Islet precursor cell (in vitro differentiated cells): ENCODE measurements around the gene VASN.
A peak's percentile ranks its signal among the peaks of the same experiment; 100 is the strongest.
"Not testable (repeated sequence)": the region's sequence is repeated elsewhere in the genome, so short reads cannot be mapped to it uniquely, and the experiment has no call there.

Experiments used
- DNase-seq: peaks from one replicate; pipeline ENCODE4 v3.0.0-alpha.2; 2018

The VASN gene

DNA sequence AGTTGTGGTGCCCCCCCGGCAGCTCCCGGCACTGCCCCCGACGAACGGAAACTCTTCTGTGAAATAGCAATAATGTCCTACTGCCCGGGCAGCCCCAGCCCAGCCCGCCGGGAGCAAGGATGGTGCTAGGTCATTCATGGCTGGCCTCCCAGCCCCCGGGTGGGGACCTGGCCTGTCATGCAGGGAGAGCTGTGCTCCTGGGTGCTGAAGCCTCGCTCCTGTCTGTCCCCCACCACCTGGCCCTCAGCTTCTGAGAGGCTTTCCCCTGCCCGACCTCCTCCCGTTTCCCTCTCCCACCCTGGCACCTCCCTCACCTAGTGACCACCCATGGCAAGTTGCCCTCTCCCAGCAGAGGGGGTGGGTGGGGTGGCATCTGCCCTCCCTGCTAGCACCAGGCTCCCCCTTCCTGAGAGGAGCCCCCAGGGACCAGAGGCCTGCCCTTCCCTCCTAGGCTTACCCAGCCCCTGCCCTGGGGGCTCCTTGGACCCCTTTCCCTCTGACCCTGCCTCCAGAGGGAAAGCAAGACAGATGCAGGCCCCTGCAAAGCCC lies 34.0 kb upstream of the VASN start:
- DNase-seq: no peak

DNA sequence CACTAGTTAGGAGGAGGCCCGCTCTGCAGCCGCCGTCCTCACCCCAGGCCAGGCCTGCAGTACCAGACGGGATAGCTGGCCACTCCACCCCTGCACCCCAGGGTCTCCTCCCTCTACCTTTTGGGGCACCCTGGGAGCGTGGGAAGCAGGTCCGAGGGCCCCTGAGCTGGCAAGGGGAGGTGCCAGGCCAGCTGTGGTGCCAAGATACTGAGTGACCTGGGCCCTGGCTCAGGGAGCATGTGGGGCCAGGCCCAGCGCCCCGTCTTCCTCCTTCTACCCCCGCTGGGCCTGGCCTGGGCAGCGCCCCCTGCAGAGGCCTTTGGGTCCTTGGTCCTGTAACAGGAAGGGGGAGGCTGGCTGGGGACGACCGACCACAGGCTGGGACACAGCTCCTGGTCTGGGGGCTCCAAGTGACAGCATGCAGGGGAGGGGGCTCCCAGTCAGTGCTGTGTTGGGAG lies 33.5 kb upstream of the VASN start:
- no peak for DNase-seq

DNA sequence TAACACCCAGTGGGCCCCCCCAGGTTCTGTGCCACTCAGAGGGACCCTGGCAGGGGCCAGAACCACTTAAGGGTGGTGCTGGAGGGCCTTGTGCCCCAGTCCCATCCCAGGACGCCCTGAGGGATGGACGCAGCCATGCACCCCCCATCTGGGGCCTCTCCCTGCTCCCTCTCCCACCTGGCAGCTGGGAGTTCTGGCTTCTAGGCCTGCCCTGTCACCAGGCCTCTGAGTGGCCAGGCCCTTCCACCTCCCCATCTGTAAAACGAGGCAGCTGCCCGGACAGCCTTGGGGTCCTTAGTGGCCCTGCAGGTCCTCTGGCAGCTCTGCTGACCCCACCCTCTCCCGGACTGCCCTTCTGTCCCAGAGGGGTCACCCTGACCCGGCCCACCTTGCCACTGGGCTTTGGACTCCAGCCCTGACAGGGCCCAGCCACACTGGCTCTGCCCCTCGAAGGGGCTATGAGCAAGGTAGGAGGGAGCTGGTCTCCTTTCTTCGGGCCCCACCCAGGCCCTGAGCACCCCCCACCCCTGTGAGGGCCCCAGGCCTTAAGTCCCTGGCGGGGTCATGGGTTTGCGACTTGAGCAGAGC lies 32.8 kb upstream of the VASN start:
- no peak for DNase-seq

DNA sequence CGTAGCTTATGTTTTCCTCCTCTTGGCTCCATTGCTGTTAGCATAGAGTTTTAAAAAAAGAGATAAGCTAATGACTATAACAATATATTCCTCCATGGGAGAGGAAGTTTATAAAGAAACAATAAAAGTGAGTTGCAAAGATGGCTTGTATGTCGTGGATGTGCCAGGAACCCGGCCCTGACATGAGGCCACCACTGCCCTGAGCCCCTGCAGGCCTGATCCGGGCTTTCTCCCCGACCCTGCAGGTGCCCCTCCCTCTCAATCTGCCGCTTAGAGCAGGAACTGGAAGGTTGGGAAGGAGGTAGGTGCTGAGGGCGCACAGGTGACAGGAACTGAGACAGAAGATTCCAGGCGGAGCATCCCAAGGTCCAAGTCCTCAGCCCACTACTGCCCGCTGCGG lies 32.2 kb upstream of the VASN start:
- no peak for DNase-seq

DNA sequence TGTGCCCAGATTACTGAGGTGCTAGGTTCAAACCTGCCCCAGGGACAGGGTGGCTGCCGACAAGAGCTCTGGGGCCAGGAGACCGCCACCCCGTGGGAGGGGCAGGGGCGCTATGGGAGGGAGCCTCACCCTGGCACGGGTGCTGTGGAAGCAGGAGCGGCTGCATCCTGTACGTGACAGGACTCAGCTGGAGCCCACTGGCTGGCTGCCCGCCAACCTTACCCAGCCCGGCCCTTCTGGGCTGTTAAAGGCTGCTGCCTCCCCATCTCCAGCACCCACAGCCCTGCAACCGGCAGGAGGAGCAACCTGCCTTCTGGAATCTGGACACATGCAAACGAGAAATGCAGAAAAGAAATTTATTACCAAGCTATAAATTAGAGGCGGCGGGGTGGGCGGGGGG lies 31.7 kb upstream of the VASN start:
- no peak for DNase-seq

DNA sequence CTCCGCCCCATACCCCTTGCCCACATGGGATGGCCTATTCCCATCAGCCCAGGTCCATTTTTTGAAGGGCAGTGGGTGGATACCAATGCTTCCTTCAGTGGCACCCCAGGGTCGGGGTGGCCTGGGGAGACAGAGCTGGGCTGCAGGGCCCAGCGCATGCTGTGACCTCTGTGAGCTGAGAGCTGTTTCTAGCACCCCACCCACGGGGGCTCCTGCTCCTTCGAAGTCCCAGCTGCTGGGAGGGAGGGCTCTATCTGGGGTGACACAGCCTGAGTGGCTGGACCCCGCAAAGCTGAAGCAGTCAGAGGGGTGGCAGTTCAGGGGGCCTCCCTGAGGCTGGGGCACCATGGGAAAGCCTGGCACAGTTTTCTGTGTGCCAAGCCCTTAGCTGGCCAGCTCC lies 31.2 kb upstream of the VASN start:
- no peak for DNase-seq

DNA sequence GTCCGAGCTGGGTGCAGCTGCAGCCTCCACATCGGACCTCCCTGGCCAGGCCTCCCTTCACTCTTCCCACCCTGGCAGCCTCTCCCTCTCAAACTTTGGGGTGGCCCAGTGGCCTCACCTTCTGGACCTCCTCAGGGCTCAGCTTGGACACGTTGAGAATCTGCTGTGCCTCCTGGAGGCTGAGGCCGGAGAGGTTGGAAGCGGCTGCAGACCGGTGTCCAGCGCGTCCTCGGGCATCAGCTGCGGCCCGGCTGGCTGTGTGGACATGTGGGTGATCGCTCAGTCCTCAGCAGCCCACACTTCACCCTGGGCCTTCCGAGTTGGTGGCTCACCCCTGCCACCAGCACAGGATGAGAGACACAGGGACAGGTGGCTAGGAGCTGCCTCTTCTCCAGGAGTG lies 30.4 kb upstream of the VASN start:
- no peak for DNase-seq

DNA sequence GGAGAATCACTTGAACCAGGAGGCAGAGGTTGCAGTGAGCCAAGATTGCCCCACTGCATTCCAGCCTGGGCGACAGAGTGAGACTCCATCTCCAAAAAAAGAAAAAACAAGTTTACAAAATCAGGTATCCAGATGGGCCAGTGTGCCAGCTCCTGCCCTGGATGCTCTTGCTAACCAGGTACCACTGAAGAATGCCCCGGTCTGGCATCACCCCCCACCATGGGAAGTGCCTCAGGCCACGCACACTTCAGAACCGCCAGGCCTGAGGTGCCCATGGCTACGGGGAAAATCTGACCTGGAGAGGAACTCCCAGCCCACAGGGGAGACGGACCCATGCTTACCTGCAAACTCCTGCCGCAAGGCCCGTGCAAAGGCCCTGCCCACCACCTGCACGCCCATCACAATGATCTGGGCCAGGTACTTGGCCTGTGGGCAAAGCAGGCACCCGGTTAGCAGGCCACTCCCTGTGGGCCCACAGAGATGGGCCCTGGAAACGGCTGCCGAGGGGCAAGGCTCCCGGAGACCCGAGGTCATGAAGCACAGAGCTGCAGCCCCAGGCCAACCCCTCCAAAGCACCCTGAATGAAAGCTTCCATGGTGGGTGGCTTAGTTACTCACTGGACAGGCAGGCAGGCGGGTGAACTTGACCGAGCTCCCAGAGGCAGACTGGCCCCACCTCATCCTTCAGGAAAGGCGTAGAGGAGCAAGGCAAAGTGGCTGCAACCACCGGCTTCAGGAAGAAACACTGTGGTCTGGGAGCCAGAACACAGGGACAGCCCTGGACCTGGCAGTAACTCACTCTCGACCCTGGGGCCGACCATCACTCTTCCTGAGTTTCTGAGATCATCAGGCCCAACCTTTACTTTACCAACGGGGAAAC lies 28.5 kb upstream of the VASN start:
- no peak for DNase-seq

DNA sequence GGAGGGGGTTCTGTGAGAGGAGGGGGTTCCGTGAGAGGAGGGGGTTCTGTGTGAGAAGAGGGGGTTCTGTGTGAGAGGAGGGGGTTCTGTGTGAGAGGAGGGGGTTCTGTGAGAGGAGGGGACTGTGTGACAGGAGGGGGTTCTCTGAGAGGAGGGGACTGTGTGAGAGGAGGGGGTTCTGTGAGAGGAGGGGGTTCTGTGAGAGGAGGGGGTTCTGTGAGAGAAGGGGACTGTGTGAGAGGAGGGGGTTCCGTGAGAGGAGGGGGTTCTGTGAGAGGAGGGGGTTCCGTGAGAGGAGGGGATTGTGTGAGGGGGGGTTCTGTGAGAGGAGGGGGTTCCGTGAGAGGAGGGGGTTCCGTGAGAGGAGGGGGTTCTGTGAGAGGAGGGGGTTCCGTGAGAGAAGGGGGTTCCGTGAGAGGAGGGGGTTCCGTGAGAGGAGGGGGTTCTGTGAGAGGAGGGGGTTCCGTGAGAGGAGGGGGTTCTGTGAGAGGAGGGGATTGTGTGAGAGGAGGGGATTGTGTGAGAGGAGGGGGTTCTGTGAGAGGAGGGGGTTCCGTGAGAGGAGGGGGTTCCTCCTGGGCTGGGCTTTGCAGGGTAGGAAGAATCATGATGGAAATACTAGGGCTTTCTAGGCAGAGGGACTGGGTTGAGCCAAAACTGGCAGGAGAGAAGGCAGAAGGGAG lies 27.2 kb upstream of the VASN start:
- not testable (repeated sequence) for DNase-seq

DNA sequence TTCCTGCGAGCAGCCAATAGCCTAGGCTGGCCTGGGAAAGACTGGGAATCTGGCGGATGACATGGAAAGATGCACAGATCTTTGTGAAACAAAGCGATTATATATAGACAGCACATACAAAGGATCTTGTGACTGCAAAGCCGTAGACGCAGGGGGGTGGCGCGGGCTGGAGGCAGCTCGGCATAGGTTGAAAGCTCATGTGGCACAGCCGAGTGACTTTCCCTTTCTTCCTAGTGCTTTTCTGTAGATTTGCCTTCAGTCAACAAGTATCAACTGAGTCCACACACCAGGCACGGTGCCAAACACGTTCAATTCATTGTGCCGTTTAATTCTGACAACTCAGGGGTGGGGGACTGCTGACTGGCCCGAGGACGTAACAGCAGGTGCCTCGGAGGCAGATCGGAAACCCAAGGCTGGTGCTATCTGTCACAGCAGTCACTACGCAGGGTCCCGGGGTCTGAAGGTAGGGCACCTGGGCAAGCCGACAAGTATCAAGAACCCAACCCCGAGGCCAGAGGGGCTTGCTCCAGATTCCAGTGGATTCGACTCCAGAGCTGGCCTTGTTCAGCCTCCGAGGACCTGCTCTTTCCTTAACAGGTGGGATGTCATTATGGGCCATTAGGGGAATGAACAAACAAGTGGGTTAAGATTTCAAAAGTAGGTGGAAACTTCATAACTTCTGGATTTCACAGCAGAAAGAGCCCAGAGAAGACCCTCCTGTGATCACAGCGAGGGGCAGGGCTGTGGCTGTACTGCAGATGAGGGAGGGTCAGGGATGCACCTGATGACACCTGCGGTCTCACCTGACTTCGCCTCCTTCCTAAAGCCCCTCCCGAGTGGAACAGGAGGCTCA lies 26.4 kb upstream of the VASN start:
- DNase-seq: no peak

DNA sequence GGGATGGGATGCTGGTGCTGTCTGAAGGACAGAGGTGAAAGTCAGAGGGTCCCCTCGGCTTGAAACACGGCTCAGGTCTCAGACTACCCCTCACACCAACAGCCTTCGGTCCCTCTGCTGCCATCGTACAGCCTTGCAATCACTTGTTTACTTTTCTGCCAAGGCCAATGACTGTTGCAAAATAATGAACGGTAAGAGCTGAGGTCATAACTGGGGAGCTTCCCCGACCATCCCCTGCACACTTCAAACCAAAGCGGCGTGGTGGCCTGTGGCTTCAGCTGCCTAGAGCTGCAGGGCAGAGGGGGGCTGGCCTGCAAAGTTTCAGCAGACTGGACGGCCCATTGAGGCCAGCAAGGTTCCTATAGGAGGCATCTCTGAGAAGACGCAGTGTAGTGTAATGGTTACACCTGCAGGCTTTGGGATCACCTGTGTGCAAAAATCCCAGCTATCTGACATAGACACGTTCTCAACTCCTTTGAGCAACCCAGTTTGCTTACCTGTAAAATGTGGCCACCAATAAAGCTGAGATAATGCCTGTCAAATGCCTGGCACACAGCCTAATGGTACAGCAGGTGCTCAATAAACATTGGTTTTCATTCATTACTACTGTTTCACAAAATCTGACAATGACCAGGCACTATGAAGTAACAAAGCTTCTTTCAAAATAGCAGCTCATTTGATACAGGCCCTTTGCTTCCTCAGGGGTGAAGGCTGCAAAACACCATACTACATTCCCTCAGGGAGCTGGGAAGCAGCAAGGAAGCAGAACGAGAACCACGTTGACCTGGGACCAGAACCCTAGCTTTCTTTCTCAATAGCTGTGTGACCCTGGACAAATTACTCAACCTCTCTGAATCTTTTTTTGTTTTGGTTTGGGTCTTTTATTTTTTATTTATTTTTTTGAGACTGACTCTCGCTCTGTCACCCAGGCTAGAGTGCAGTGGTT lies 25.5 kb upstream of the VASN start:
- DNase-seq: no peak

DNA sequence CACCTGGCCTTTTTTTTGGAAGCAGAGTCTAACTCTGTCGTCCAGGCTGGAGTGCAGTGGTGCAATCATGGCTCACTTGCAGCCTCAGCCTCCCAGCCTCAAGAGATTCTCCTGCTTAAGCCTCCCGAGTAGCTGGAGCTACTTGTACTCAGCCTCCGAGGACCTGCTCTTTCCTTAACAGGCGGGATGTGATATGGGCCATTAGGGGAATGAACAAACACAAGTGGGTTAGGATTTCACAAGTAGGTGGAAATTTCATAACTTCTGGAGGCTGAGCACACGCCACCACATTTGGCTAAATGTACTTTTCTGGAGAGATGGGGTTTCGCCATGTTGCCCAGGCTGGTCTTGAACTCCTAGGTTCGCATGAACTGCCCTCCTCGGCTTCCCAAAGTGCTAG lies 24.6 kb upstream of the VASN start:
- no peak for DNase-seq

DNA sequence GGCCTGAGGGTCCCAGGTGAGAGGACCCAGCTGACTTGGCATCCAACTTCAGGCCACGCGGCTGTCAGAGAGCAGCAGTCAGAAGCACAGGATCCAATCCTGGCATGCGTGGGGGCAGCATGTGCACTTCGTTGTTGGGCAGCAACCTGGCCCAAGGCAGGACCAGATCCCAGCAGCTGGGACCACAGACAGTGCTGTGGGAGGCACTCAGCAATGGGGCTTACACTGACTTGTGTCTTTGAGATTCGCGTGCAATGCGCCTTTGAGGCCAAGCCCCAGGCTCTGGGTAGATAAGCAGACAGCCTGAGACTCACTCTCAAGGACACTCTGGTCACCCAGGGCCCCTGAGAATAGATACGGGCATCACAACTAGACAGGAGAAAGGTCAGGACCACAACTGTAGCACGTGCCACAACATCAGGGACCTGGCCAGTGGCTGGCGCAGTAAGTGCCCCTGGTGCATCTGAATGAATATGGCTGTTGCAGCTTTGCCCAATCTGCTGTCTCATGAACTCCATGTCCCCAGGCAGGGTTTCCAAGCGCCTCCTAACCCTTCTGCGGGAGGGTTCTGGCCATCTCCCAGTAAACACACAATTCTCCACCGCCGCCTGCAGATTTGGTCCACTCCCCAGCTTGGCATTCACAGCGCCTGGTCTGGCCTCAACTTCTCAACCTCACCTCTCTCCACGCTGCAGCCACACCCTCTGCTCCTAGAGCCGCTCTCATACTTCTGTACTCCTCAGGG lies 23.7 kb upstream of the VASN start:
- no peak for DNase-seq

DNA sequence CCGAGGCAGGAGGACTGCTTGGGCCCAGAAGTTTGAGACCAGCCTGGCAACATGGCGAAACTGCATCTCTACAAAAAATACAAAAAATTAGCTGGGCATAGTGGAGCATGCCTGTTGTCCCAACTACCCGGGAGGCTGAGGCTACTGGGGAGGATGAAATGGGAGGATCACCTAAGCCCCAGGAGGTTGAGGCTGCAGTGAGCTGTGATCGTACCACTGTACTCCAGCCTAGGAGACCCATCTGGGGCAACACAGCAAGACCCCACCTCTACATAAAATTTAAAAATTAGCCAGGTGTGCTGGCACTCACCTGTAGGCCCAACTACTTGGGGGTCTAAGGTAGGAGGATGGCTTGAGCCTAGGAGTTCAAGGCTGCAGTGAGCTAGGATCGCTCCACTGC lies 22.3 kb upstream of the VASN start:
- no peak for DNase-seq

DNA sequence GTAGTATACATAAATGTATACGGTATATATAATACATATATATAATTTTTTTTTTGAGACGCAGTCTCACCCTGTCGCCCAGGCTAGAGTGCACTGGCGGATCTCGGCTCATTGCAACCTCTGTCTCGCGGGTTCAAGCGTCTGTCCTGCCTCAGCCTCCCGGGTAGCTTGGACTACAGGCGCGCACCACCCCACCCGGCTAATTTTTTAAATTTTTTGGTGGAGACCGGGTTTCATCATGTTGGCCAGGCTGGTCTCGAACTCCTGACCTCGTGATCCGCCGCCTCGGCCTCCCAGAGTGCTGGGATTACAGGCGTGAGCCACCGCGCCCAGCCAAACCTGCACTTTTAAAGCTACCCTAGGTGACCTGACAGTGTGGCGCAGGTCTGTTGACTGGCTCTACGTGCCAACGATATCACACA lies 21.3 kb upstream of the VASN start:
- DNase-seq: no peak

DNA sequence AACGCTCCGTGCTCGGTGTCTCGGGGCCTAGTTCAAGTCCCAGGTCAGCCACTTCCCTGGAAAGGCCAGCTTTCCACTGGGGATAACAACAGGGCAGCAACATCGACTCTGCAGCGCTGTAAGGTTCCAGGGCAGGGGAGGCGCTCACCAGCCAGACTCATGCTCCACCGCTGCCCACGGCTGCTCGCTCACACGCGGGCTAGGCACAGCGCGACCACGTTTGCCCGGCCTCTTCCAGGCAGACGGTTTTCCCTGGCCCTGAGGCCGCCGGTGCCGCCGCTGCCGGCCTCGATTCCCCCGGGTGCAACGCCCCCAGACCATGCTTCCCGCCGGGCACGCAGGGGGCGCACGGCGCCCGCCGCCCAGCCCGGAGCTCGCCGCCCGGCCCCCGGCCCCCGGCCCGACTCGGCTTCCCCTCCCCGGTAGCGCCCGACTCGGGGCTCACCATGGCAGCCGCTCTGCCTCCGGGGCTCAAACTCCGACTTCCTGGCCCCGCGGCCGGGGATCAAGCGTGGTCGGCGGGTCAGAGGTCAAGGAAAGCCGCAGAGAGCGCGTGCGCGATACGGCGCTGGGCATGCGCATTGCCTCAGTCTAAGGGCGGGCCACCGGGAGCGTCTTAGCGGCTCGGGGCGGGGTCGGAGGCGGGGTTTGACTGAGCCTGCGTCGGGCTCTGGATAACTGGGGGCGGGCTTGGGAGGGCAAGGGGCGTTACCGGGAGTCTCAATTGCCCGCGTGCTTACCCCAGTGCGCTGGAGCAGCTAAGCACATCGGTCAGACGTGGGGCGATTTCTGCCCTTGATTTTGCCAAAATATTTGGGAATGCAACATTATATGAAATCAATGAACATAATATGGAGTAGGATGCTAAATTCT lies 20.6 kb upstream of the VASN start, which contains the start of gene PAM16:
TSS of gene PAM16 (minus strand) at position 535 of the 873 bp plus-strand sequence. CDS start at position 448, 87 bp downstream.
- peak; percentile 98 for DNase-seq

DNA sequence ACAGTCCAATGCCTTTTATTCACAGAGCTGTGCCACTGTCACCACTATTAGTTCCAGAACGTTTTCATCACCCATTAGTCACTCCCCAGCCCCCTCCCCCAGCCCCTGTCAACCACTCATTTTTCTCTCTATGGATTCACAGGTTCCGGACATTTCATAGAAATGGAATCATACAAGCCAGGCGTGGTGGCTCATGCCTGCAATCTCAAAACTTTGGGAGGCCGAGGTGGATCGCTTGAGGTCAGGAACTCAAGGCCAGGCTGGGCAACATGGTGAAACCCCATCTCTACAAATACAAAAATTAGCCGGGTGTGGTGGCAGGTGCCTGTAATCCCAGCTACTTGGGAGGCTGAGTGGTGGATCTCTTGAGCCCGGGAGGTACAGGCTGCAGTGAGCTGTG lies 19.8 kb upstream of the VASN start:
- no peak for DNase-seq

DNA sequence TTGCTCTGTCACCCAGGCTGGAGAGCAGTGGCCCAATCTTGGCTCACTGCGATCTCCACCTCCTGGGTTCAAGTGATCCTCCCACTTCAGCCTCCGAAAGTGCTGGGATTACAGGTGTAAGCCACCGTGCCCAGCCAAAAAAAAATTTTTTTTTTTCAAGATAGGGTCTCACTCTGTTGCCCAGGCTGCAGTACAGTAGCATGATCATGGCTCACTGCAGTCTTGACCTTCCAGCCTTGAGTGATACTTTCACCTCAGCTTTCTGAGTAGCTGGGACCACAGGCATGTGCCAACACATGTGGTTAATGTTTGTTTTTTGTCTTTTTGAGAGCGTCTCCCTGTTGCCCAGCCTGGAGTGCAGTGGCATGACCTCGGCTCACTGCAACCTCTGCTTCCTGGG lies 18.8 kb upstream of the VASN start:
- no peak for DNase-seq

DNA sequence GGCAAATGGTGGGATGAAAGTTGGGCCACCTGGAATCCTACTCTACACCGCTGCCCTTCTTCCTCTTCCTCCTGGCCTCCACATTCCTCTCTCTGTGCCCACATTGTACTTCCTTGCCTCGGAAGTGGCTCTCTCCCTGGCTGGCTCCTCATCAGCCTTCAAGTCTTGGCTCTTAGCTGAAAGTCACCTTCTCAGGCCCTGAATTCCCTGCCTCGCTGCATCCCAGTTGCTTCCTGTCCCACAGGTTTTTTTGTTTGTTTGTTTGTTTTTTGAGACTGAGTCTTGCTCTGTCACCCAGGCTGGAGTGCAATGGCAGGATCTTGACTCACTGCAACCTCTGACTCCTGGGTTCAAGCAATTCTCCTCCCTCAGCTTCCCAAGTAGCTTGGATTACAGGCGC lies 18.0 kb upstream of the VASN start:
- no peak for DNase-seq
